GM12892 (cell line): ENCODE data around the gene PRDM16.

Experiments
- POLR2A ChIP-seq: IDR thresholded peaks from 2 replicates; pipeline ENCODE4 v1.6.1; 2011; ENCODE audit warnings: low read depth, low read length, control low read depth
- POLR2AphosphoS5 ChIP-seq: IDR thresholded peaks from 2 replicates; pipeline ENCODE4 v1.6.1; 2011; ENCODE audit warnings: low read depth, low read length, control low read depth
- TAF1 ChIP-seq: IDR thresholded peaks from 2 replicates; pipeline ENCODE4 v1.6.1; 2011; ENCODE audit warnings: low read depth, mild to moderate bottlenecking, control low read depth, low read length, borderline replicate concordance

- TF ChIP-seq POLR2A (no peak), POLR2AphosphoS5 (no peak), TAF1 (no peak)
Observed at GRCh38 chr1:3119061-3119460, 50.1 kb downstream of the PRDM16 start.
